ENCODE data around the gene ABCA4. TPM values are rescaled to one million over a fixed set of nuclear protein-coding genes. Genes with fewer than 3 reads are reported as not detected.
"Not testable (repeated sequence)": the region's sequence is repeated elsewhere in the genome, so short reads cannot be mapped to it uniquely, and the experiment has no call there.

Gene ABCA4
- total RNA-seq (2014; rRNA removed; shearing (Covaris generic)): 0.15 TPM in 1 of 2 replicates, not detected in the other

GRCh38 chr1:94120991-94121390 lies at the start of gene ABCA4:
Gene ABCA4 (minus strand): TSS chr1:94121148. CDS start chr1:94121045, 103 bp downstream.
- DNase-seq (ENCODE audit: low read depth): no peak

DNA sequence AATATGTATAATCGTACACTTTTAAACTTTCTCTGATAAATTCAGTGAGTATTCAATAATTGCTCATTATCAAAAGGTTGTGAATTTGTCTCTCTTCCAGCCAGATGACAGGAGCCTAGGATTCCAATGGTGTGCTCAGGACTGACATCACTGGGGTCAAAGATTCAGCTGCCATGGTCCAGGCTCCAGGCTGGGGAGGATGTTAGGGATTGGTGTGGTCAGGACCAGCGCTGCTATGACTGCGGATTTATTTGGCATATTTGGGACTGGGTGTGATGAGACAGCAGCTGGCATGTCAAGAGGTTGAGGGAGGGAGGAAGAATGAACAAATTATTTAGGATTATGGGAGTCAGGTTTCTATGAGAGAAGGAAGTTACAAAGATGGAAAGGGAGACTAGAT lies 48.2 kb upstream of the ABCA4 start:
- peak; percentile 19 for DNase-seq (ENCODE audit: low read depth)

GRCh38 chr1:94165843-94166242 lies 44.9 kb upstream of the ABCA4 start:
- no peak for DNase-seq (ENCODE audit: low read depth)

GRCh38 chr1:94164885-94165284 lies 43.9 kb upstream of the ABCA4 start:
- not testable (repeated sequence) for DNase-seq (ENCODE audit: low read depth)

GRCh38 chr1:94164121-94164520 lies 43.2 kb upstream of the ABCA4 start:
- peak; percentile 41 for DNase-seq (ENCODE audit: low read depth)

DNA sequence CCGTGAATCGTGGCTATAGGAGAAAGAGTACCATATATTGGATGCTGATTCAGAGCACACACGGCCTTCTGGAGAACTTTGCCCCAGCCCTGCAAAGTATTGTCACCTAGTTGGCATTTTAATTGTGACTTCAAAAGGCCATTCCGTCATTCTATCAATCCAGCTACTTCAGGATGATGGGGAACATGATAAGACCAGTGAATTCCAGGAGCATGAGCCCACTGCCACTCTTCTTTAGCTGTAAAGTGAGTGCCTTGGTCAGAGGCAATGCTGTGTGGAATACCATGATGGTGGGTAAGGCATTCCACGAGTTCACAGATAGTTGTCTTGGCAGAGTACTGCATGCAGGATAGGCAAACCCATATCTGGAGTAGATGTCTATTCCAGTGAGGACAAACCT lies 42.3 kb upstream of the ABCA4 start:
- not testable (repeated sequence) for DNase-seq (ENCODE audit: low read depth)

DNA sequence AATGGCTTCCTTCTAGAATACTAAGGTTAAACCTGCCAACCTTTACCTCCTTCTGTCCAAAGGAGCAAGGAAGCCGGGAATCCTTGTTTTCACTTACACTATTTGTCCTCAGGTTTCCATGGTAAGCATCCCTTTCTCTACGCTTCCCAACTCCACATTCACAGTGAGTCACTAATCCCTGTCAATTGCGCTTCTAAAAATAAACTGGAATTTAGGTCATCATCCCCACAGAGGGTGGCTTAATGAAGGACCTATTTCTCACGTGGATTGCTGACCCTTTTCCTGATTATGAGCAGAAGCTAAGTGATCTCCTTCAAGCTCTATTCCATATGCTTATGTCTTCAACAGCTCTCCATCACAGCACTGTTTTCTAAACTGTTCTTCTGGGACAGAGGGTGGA lies 39.9 kb upstream of the ABCA4 start:
- peak; percentile 97 for DNase-seq (ENCODE audit: low read depth)

DNA sequence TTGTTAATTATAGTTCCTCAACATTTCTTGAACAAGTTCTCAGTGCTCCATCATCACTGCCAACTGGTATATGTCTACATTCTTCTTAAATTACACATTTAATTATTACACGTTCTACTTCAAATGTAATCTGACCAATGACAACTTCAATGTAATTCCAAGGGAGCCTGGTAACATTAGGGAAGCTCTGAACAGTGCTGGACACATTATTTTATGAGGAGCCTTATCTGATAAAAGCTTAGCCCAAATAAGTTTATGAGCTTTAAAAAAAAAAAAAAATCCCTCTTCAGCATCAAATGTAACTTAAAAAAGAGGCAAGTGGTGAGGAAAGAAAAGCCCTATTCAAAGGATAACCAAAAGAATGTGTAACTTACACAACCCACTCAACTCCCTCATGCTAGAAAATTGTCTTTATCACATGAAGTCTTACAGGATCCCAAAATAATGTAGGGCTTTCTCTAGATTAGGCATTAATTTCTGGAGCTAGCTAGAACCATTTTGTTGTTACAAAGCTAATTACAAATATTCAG lies 35.2 kb upstream of the ABCA4 start:
- DNase-seq (ENCODE audit: low read depth): peak; percentile 45

DNA sequence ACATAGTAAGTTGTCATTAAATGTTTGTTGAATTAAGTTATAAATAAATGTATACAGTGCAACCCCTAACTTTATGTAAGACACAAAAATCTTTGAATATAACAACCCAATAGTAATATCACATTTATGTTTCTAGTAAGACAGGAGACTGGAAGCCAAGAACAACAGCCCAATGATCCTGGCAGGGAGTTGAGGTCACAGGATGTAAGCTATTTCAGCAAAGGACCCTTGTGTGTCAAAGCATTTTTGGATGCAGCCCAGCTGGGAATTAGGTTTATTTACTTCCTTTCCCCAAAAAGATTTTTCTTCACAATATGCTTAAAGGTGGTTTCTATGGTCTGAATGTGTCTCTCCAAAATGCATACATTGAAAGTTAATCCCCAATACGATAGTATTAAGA lies 34.0 kb upstream of the ABCA4 start:
- no peak for DNase-seq (ENCODE audit: low read depth)

DNA sequence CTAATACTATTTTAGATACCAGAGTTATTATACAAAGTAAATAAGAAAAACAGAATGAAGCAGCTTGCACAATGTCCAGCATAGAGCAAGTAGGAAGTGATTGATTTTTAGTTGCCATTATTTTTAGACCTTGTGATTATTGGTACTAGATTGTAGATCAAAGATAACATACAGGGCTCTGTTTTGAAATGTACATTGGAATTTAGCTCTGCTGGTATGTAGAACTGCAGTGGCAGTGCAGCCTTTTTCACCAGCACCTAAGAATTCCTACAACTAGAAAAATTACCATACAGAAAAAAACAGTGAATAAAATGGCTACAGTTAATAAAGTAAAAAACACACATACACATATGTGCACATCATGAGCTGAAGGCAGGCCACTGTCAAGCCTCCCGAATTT lies 32.2 kb upstream of the ABCA4 start:
- no peak for DNase-seq (ENCODE audit: low read depth)

DNA sequence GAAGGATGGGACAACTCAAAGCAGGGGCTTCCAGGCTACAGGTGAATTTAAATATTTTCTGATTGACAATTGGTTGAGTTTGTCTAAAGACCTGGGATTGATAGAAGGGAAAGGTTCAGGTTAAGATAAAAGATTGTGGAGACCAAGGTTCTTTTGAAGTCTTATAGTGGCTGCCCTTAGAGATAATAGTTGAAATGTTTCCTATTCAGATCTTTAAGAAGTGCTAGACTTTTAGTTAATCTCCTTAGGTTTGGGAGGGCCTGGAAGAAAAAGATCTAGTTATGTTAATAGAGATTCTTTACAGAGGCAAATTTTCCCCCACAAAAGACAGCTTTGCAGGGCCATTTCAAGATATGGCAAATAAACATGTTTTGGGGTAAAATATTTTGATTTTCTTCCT lies 28.2 kb upstream of the ABCA4 start:
- DNase-seq (ENCODE audit: low read depth): not testable (repeated sequence)

DNA sequence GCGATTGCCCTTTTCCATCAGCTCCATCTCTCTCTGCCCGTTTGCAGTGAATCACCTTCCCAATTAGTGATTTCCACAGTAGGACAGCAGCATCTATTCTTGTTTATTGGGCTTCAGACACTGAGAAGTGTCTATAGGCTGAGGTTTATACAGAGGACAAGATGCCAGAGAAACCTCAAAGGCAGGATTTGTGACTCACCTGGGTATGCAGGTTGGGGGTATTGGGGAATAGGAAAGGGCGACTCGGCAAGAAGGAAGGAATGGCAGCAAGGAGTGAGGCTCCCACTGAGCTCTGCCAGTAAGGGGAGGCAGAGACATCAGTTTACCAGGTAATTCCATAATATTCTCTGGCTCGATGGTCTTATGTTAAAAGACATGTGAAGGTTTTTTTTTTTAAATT lies 25.3 kb upstream of the ABCA4 start:
- DNase-seq (ENCODE audit: low read depth): no peak

DNA sequence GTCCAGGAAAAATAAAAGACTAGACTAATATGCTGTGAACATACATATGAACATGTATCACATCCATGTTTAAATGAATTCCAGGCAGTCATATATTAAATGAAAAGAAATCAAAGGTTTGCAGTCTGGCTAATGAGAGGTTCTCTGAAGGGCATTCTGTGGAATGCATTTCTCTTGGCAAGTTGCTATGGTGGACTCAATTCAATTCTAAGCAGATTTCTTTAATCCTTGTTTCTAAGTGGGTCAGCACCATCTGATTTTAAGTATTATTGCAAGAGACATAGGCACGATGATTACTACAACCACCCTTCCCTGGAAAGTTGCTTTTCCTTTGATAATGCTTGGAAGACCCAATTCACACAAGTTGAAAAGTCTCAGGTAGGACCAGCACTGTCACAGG lies 23.9 kb upstream of the ABCA4 start:
- no peak for DNase-seq (ENCODE audit: low read depth)

GRCh38 chr1:94143809-94144176 lies 22.8 kb upstream of the ABCA4 start:
- no peak for DNase-seq (ENCODE audit: low read depth)

DNA sequence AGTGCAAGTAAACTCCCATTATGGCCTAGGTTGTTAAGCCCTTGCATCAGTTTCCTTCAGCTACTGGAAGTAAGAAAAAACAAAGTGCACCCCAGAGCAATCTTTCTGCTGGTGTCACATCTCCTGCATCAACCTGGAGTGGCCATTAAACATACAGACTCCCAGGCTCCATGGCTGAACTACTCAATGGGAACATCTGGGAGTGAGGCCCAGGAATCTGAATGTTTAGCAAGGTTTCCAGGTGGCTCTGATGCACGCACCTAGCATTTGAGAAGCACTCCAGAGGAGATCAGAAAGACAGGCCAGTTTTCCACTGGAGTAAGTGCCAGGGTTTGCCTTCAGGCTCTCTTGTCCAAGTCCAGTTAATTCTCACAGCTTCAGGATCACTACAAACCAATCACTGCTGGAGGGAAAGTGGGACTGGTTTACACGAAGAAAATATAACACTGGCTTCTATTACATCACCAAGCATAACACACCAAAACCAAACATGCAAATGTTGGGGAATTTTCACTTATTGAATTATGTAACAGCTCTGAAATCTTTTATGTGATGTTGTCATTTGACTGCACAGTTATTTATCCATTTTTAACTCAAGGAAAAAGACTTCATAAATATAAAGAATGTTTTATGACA lies 22.3 kb upstream of the ABCA4 start:
- no peak for DNase-seq (ENCODE audit: low read depth)

DNA sequence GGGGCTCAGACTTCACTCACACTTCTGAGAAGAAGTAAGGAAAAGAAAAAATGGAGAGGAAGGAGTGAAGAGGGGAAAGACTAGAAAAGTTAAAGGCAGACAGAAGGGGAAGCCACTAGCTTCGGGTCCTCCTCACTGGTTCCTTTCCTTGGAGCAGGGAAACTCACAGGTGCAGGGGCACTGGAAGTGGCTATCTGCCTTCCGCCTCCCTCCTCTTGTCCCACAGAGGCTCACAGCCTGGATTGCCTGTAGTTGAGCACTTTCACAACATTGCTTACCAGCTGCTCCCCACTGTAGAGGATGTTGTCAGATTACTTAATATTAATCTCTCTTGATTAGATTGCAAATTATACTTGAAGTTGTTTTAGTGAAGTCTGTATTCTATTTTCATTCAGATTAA lies 21.6 kb upstream of the ABCA4 start:
- DNase-seq (ENCODE audit: low read depth): no peak

DNA sequence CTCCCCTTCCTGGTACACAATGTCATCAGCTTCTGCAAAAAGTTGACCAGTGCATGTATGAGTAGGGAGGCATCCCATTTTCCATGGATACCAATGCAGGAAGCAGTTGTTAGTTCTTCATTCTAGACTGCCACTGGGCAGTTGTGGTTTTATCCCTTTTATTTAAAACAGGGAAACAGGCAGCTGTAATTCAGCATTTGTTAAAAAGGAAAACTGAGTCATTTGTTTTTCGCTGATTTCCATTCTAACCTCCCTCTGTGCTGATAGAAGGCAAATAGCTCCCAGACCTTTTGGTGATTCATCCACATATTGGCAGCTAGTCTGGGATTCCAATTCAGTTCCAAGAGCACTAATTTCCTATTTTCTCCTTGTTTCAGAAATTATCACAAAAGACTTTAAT lies 21.1 kb upstream of the ABCA4 start:
- peak; percentile 86 for DNase-seq (ENCODE audit: low read depth)

DNA sequence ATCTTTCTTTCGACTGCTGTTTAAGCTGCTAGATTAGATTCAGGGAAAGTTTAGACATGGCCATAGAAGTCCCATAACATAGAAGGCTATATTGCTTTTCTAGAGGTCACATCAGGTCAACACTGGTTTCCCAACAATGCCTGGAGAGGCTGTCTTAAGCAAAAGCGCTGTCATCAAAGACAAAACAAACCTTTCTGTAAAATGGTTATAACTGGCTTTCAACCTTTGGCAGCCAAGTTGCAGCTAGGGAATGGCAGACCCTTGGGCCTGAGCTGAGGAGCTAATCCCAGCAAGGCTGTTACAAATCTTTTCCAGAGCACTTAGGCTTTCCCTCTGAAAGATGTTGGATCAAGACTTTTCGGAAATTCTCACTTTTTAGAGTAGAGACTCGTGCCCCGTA lies 11.2 kb upstream of the ABCA4 start:
- DNase-seq (ENCODE audit: low read depth): no peak

- DNase-seq (ENCODE audit: low read depth): peak; percentile 71
Measured at GRCh38 chr1:94130851-94131595, 10.1 kb upstream of the ABCA4 start.

DNA sequence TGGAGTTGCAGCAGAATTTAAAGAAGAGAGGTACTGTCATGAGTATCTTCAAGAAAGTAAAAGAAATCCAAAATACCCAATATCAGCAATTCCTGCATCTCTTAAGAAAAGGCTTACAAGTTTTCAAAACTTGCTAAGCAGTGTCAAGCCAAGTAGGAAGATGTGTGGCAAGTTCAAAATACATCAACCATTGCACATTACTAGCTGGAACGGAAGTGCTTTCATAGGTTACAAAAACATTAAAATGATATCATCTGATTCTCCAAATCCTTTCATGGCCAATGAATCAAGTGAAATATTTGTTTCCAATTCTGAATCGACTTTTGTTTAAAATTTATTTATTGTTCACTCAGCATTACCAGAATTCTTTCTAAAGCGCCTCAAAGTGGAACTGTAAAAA lies 5.7 kb upstream of the ABCA4 start:
- DNase-seq (ENCODE audit: low read depth): no peak

- DNase-seq (ENCODE audit: low read depth): no peak
Measured at GRCh38 chr1:94125551-94126514, 4.9 kb upstream of the ABCA4 start.

DNA sequence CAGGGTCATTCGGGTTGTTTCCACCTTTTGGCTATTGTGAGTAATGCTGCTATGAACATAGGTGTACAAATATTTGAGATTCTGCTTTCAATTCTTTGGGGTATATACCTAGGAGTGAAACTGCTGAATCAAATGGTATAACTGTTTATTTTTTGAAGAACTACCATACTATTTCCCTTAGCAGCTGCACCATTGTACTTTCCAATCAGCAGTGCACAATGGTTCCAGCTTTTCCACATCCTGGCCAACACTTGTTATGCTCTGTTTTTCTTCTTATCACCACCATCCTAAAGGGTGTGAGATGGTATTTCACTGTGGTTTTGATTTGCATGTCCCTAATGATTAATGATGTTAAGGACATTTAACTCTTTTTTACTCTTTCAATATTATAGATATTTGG lies 3.6 kb upstream of the ABCA4 start:
- DNase-seq (ENCODE audit: low read depth): no peak
